Mesendoderm (in vitro differentiated cells): ENCODE data around the gene TGM6.

Experiments used
- DNase-seq: peaks from one replicate; pipeline ENCODE4 v3.0.0; 2013
- H2AK5ac ChIP-seq: 2 replicates; pipeline ENCODE4 v1.6.1; 2013; ENCODE audit warnings: low read length, inconsistent platforms
- H2BK120ac ChIP-seq: 2 replicates; pipeline ENCODE4 v1.6.1; 2013; ENCODE audit warnings: low read depth, mild to moderate bottlenecking, low read length, moderate library complexity, mixed read lengths
- H2BK15ac ChIP-seq: replicated peaks from 2 replicates; pipeline ENCODE4 v1.6.1; 2013; ENCODE audit warnings: low read depth, mild to moderate bottlenecking, moderate library complexity
- H2BK5ac ChIP-seq: 2 replicates; pipeline ENCODE4 v1.6.1; 2013; ENCODE audit warnings: low read length, inconsistent platforms
- H3K18ac ChIP-seq: 2 replicates; pipeline ENCODE4 v1.6.1; 2013; ENCODE audit warnings: mild to moderate bottlenecking, low read length, mixed read lengths
- H3K23ac ChIP-seq: one replicate; pipeline ENCODE4 v1.6.1; 2013; ENCODE audit warnings: low read length
- H3K27ac ChIP-seq: 2 replicates; pipeline ENCODE4 v1.5.1; 2013; ENCODE audit warnings: low read depth, mild to moderate bottlenecking, inconsistent platforms, low read length, moderate library complexity
- H3K27me3 ChIP-seq: 2 replicates; pipeline ENCODE4 v1.6.1; 2013; ENCODE audit warnings: low read length, control low read depth, mild to moderate bottlenecking, inconsistent platforms; ENCODE audit not compliant: insufficient read depth, poor library complexity
- H3K36me3 ChIP-seq: 2 replicates; pipeline ENCODE4 v1.6.1; 2013; ENCODE audit warnings: low read length, inconsistent platforms; ENCODE audit not compliant: control insufficient read depth, insufficient read depth
- H3K4ac ChIP-seq: one replicate; pipeline ENCODE4 v1.6.1; 2013; ENCODE audit warnings: low read depth, mild to moderate bottlenecking, low read length, moderate library complexity
- H3K4me1 ChIP-seq: 2 replicates; pipeline ENCODE4 v1.6.1; 2013; ENCODE audit warnings: low read depth, low read length, inconsistent platforms; ENCODE audit not compliant: control insufficient read depth
- H3K4me2 ChIP-seq: 2 replicates; pipeline ENCODE4 v1.6.1; 2013; ENCODE audit warnings: low read length
- H3K4me3 ChIP-seq: 2 replicates; pipeline ENCODE4 v1.5.1; 2013; ENCODE audit warnings: mild to moderate bottlenecking, low read length
- H3K56ac ChIP-seq: one replicate; pipeline ENCODE4 v1.6.1; 2013; ENCODE audit warnings: low read length
- H3K79me1 ChIP-seq: 2 replicates; pipeline ENCODE4 v1.6.1; 2013; ENCODE audit warnings: low read length, inconsistent platforms
- H3K79me2 ChIP-seq: 2 replicates; pipeline ENCODE4 v1.6.1; 2013; ENCODE audit warnings: mild to moderate bottlenecking, low read length; ENCODE audit not compliant: control insufficient read depth, insufficient read depth
- H3K9ac ChIP-seq: 2 replicates; pipeline ENCODE4 v1.6.1; 2013; ENCODE audit warnings: low read length, inconsistent platforms
- H4K5ac ChIP-seq: one replicate; pipeline ENCODE4 v1.6.1; 2013; ENCODE audit warnings: low read length
- H4K8ac ChIP-seq: one replicate; pipeline ENCODE4 v1.6.1; 2013; ENCODE audit warnings: low read depth, mild to moderate bottlenecking, control low read depth, low read length, moderate library complexity
- WGBS: extraction: QIAGEN DNeasy Blood & Tissue Kit; methylation state at CpG from one replicate; pipeline ENCODE4 v1.1.7; 2013; ENCODE audit warnings: low lambda C conversion rate, missing lambda C conversion rate; ENCODE audit not compliant: insufficient coverage; ENCODE audit errors: extremely low coverage; 5-methylcytosine and 5-hydroxymethylcytosine counted together

TGM6 gene

DNA sequence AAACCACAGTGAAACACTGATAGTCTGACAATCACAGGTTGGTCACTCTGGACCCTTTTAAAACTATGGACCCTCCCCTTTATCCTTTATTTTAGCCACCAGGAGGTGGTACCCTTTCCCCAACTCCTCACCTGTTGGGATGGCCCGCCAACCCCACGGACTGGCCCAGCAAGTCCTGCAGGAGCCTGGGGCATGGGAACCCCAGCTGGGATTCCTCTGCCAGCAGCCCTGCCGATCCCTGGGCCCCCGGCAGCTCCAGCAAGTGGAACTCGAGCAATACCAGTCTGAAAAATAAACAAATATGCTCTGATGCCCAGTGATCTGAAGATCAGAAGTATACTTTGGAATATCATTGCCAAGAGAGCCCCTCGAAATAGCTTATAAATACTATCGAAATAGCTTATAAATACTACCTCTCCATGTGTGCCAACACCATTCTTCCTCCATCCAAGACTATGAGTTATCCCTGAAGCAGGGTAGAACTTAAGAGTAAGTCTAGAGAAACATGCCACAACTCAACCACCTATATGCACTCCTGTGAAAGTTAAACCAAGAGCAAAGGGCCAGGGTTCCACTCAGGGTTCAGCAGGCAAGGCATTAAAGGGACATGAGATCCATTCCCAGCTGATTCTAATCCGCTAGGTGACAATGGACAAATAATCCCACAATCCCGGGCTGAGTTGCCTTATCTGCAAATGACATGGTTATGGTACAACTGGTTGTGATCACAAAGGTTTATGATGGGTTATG, 83.1 kb downstream of the TGM6 start:
- Histone ChIP-seq H3K79me2 (peaks cover 33% of the 10 kb centered on the region), H3K23ac (no peak overlapping the region), H4K8ac (no peak overlapping the region), H3K18ac (no peak overlapping the region), H3K27ac (no peak overlapping the region), H3K4me3 (no peak overlapping the region), H3K36me3 (peaks cover 38% of the 10 kb centered on the region), H2AK5ac (no peak overlapping the region), H3K27me3 (no peaks in the 10 kb centered on the region), H2BK5ac (no peak overlapping the region), H3K4me2 (no peak overlapping the region), H4K5ac (no peak overlapping the region), H3K4me1 (no peaks in the 10 kb centered on the region), H2BK120ac (no peak overlapping the region), H3K79me1 (peaks cover 15% of the 10 kb centered on the region), H3K56ac (no peak overlapping the region), H3K4ac (no peak overlapping the region), H3K9ac (no peak overlapping the region), H2BK15ac (no peak overlapping the region)
- WGBS: no CpG with 5 or more reads among the region's 9 CpGs
- DNase-seq: no peak

DNA sequence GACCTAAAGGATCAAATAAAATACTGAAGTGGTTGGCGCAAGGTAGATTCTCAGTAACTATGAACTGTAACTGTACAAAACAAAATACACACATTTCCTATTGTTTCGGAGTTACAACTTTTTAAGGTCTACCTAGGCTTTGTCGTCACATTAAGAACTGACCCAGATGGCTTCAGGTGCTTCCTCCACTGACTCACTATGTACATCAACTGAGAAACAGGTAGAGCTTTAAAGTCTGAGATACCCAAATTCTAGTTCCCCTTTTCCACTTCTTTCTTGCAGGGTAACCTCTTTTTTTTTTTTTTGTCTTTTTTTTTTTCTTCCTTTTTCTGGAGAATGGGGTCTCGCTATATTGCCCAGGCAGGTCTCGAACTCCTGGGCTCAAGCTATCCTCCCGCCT, 84.4 kb downstream of the TGM6 start:
- H2BK5ac ChIP-seq: no peak overlapping the region
- no peak overlapping the region for H3K4ac ChIP-seq
- no peak for DNase-seq
- H3K23ac ChIP-seq: no peak overlapping the region
- H2BK120ac ChIP-seq: no peak overlapping the region
- H3K4me2 ChIP-seq: no peak overlapping the region
- H3K79me2 ChIP-seq: peaks cover 46% of the 10 kb centered on the region
- peaks cover 15% of the 10 kb centered on the region for H3K79me1 ChIP-seq
- no peak overlapping the region for H3K4me3 ChIP-seq
- no CpG with 5 or more reads among the region's 6 CpGs for WGBS
- H4K8ac ChIP-seq: no peak overlapping the region
- H4K5ac ChIP-seq: no peak overlapping the region
- H3K18ac ChIP-seq: no peak overlapping the region
- no peak overlapping the region for H3K27ac ChIP-seq
- peaks cover 2% of the 10 kb centered on the region for H3K4me1 ChIP-seq
- H3K56ac ChIP-seq: no peak overlapping the region
- no peak overlapping the region for H3K9ac ChIP-seq
- H2BK15ac ChIP-seq: no peak overlapping the region
- H3K27me3 ChIP-seq: no peaks in the 10 kb centered on the region
- no peak overlapping the region for H2AK5ac ChIP-seq
- peaks cover 38% of the 10 kb centered on the region for H3K36me3 ChIP-seq

DNA sequence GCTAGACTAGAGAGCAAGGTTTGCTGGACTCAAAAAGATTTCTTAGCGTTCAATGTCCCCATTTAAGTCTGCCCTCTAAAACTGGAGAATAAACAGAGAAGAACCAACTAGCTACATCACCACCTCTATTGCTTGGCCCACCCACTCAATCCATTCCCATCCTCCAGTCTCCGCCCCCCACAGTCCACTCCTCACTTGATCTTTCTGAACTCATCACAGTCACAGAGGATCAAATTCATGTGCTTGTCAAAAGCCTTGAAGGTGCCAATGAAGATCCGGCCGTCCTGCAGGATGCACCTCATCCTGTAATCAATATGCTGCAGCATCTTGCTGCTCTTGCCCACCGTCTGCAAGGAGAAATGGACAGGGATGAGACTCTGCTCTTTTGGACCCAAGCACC, 86.7 kb downstream of the TGM6 start:
- Histone ChIP-seq H3K4ac (no peak overlapping the region), H4K8ac (no peak overlapping the region), H2BK5ac (no peak overlapping the region), H3K4me3 (no peak overlapping the region), H3K56ac (no peak overlapping the region), H3K18ac (no peak overlapping the region), H3K27ac (no peak overlapping the region), H4K5ac (no peak overlapping the region), H3K79me2 (peaks cover 50% of the 10 kb centered on the region), H3K36me3 (peaks cover 27% of the 10 kb centered on the region), H2BK15ac (no peak overlapping the region), H3K23ac (no peak overlapping the region), H3K4me1 (peaks cover 2% of the 10 kb centered on the region), H3K4me2 (no peak overlapping the region), H3K9ac (no peak overlapping the region), H2AK5ac (no peak overlapping the region), H2BK120ac (no peak overlapping the region), H3K79me1 (peaks cover 15% of the 10 kb centered on the region), H3K27me3 (no peaks in the 10 kb centered on the region)
- WGBS: no CpG with 5 or more reads among the region's 5 CpGs
- DNase-seq: no peak

DNA sequence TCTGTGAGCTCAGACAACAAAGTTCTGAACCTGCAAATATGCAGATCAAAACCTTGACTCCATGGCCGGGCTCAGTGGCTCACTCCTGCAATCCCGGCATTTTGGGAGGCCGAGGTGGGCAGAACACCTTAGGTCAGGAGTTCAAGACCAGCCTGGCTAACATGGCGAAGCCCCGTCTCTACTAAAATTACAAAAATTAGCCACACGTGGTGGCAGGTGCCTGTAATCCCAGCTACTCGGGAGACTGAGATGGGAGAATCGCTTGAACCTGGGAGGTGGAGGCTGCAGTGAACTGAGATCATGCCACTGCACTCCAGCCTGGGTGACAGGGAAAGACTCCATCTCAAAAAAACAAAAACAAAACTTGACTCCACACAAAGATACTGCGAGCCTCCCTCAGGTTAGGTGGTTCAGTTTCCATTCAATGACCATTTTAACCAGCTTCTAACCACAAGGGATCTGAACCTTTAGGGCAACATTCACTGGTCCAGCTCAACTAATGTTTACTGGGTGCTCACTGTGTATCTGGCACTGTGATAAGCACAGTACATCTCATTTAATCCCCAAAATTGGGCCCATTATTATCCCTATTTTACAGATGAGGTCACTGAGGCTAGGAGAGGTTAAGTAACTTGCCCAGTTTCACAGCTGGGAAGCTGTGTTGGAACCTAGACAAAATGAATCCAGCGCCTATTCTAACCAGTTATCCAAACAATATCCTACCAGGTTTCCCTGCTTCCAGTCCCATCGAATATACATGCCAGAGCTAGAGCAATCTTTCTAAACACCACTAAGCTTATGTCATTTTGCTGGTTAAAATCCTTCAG, 88.1 kb downstream of the TGM6 start:
- Histone ChIP-seq H3K27ac (no peak overlapping the region), H3K4me2 (peak overlapping the region; percentile 59), H3K79me1 (peaks cover 13% of the 10 kb centered on the region), H3K4me1 (peaks cover 2% of the 10 kb centered on the region), H3K18ac (no peak overlapping the region), H2BK15ac (no peak overlapping the region), H3K23ac (no peak overlapping the region), H3K9ac (peak overlapping the region; percentile 99), H3K56ac (peak overlapping the region; percentile 97), H2BK5ac (no peak overlapping the region), H2BK120ac (no peak overlapping the region), H3K79me2 (peaks cover 50% of the 10 kb centered on the region), H4K8ac (no peak overlapping the region), H3K36me3 (peaks cover 14% of the 10 kb centered on the region), H3K27me3 (no peaks in the 10 kb centered on the region), H2AK5ac (no peak overlapping the region), H3K4me3 (peak overlapping the region; percentile 46), H4K5ac (no peak overlapping the region), H3K4ac (no peak overlapping the region)
- no peak for DNase-seq
- WGBS: no CpG with 5 or more reads among the region's 11 CpGs

DNA sequence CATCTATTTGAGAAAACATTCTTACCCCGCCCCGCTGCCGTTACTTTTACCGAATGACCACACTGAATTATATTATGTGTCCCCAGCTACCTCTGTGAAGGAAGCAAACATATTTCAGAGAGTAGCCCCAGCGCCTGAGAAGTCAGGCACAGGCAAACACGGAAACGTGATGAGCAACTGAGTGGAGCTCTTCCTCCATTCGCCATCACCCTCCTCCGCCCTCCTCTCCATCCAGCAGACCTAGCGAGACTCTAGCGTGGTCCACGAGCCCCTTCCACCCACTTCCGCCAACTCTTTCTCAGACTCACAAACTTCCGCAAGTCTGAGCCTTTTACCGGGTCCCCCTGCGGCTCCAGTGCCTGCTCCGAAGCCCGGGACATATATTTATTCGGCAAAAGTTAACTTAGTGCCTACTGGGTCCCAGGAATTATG, 89.3 kb downstream of the TGM6 start:
- peak; percentile 52 for DNase-seq
- no peak overlapping the region for H2BK120ac ChIP-seq
- peak overlapping the region; percentile 12 for H2BK5ac ChIP-seq
- H3K36me3 ChIP-seq: peaks cover 10% of the 10 kb centered on the region
- H4K5ac ChIP-seq: no peak overlapping the region
- H3K9ac ChIP-seq: peak overlapping the region; percentile 99
- peak overlapping the region; percentile 57 for H3K4me2 ChIP-seq
- peaks cover 10% of the 10 kb centered on the region for H3K79me1 ChIP-seq
- peak overlapping the region; percentile 82 for H3K27ac ChIP-seq
- peaks cover 2% of the 10 kb centered on the region for H3K4me1 ChIP-seq
- peak overlapping the region; percentile 40 for H4K8ac ChIP-seq
- H3K79me2 ChIP-seq: peaks cover 47% of the 10 kb centered on the region
- no peaks in the 10 kb centered on the region for H3K27me3 ChIP-seq
- H3K4me3 ChIP-seq: peak overlapping the region; percentile 97
- no peak overlapping the region for H3K23ac ChIP-seq
- WGBS: no CpG with 5 or more reads among the region's 19 CpGs
- no peak overlapping the region for H2BK15ac ChIP-seq
- peak overlapping the region; percentile 51 for H3K18ac ChIP-seq
- peak overlapping the region; percentile 97 for H3K4ac ChIP-seq
- peak overlapping the region; percentile 67 for H2AK5ac ChIP-seq
- H3K56ac ChIP-seq: peak overlapping the region; percentile 97
